ENCODE results near the gene PNRC2. TPM values are rescaled to one million over a fixed set of nuclear protein-coding genes. Genes with fewer than 3 reads are reported as not detected.

Gene PNRC2
- total and polyA plus RNA-seq, 10 of the 15 experiments (the other 5 are each of a cell fraction or from before 2014, with no cell fraction given) = 106 to 205 (median 163) TPM

DNA sequence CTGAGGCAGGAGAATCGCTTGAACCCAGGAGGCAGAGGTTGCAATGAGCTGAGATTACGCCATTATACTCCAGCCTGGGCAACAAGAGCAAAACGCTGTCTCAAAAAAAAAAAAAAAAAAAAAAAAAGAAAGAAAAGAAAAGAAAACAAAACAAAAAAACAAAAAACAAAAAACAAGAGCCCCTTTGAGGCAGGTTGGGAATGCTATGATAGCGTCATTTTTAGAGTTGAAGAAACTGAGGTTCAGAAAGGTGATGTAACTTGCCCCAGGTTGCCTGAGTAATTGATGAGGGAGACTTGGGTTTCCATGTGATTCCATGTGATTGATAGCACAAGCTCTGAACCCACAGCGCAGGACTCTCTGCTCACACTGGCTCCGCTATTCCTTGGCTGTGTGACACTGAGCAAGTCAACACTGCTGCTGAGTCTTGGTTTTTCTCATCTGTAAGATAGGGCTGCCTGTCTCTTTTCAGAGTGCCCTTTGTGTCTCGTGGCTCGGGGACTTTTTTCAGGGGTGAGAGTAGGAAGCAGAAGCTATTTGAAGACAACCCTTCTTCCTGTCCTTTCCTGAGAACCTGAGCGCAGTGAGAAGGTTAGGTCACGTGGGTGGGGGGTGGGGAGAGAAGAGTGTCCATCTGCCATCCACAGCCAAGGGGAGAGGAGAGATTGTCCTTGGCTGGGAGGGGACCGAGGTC lies 48.9 kb upstream of the PNRC2 start (continued):
- TF ChIP-seq, protein P1, sequence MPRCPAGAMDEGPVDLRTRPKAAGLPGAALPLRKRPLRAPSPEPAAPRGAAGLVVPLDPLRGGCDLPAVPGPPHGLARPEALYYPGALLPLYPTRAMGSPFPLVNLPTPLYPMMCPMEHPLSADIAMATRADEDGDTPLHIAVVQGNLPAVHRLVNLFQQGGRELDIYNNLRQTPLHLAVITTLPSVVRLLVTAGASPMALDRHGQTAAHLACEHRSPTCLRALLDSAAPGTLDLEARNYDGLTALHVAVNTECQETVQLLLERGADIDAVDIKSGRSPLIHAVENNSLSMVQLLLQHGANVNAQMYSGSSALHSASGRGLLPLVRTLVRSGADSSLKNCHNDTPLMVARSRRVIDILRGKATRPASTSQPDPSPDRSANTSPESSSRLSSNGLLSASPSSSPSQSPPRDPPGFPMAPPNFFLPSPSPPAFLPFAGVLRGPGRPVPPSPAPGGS (IDR thresholded peaks at IDR 0.05; ENCODE audit: borderline replicate concordance, insufficient read depth, low read depth, low read length, poor library complexity, severe bottlenecking) = peak; percentile 59
- TF ChIP-seq NR2C2 (IDR thresholded peaks at IDR 0.05; ENCODE audit: borderline replicate concordance, control insufficient read depth, insufficient read length, low read depth) = no peak
- TF ChIP-seq, protein P2, sequence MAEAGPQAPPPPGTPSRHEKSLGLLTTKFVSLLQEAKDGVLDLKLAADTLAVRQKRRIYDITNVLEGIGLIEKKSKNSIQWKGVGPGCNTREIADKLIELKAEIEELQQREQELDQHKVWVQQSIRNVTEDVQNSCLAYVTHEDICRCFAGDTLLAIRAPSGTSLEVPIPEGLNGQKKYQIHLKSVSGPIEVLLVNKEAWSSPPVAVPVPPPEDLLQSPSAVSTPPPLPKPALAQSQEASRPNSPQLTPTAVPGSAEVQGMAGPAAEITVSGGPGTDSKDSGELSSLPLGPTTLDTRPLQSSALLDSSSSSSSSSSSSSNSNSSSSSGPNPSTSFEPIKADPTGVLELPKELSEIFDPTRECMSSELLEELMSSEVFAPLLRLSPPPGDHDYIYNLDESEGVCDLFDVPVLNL (IDR thresholded peaks at IDR 0.05; ENCODE audit: low read depth, low read length) = no peak
- peak; percentile 67; the same call in 1 of the 2 replicates for TF ChIP-seq SMAD5 (IDR thresholded peaks at IDR 0.05; ENCODE audit: low read depth)
- TF ChIP-seq TAF1 (IDR thresholded peaks at IDR 0.05; ENCODE audit: borderline replicate concordance, low read depth, low read length) = 0 out of 2 replicates have a peak, but pooled peaks have one; percentile 33

DNA sequence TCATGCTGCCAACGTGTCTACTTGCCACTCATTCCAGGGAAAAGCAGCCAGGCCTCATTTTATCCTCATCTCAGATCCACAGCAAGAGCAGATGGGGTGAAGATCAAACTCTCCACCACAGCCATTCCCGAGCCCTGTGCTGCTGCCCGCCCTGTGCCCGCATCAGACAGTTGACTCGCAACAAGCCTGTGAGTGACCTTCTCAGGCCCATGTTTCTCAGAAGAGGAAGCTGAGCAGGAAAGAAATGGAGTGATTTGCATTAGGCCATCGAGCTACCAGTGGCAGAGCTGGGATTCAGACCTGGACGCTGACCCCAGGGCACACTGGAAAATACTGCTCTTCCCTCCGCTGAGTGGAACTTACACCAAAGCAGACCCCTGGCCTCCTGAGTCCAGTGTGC lies 47.7 kb upstream of the PNRC2 start:
- peak overlapping the region; percentile 88 for H3K9ac ChIP-seq (ENCODE audit: control insufficient read depth, insufficient read depth, low read length)
- intact Hi-C loops (cut with micrococcal nuclease; ENCODE audit: unreplicated experiment) = no loop called here
- peaks cover 58% of the 10 kb centered on the region for H3K79me2 ChIP-seq (ENCODE audit: control insufficient read depth, insufficient read depth, low read length)
- H3K4me2 ChIP-seq (ENCODE audit: control insufficient read depth, insufficient read depth) = peak overlapping the region; percentile 82
- DNase-seq (ENCODE audit: low read depth, low spot score) (no peak), FAIRE-seq (no peak), ATAC-seq (no peak)
- ChIA-PET POLR2A (interaction anchor here (0.5 to 4.3 kb wide), 6 partner anchors 23 to 1458 kb away, joined by 3 to 26 read pairs (median 6); partner anchors contain the start of gene HMGCL), CTCF (interaction anchor here (0.9 to 10.5 kb wide), 9 partner anchors 23 to 140 kb away, joined by 3 to 109 read pairs (median 4); partner anchors contain the start of genes FUCA1 and PITHD1), SMC1A (ENCODE audit: uncharacterized antibody, unreplicated experiment) (interaction anchor here (1.0 to 7.7 kb wide), 7 partner anchors 16 to 220 kb away, joined by 3 to 66 read pairs (median 4); partner anchors contain the start of genes RPL11 and SRSF10), RAD21 (ENCODE audit: unreplicated experiment) (interaction anchor here (0.5 to 5.9 kb wide), 9 partner anchors 13 to 101 kb away, joined by 3 to 54 read pairs (median 4); partner anchors contain the start of genes HMGCL and SRSF10)
- no peaks in the 10 kb centered on the region for H3K27me3 ChIP-seq (replicated peaks in 1 of 2; ENCODE audit: control insufficient read depth in 2 of 2, insufficient read depth in 2 of 2, low read length in 1 of 2)
- 0 out of 2 replicates have a peak overlapping the region, but pooled peaks have one; percentile 10 for H2AFZ ChIP-seq (ENCODE audit: control insufficient read depth, low read depth, low read length)
- no peaks in the 10 kb centered on the region for H3K9me3 ChIP-seq (replicated peaks; ENCODE audit: control insufficient read depth, insufficient read depth, low read length)
- in situ Hi-C loops (cut with MboI) = no loop called here
- 19% methylated on average over 8 of the region's 8 CpGs for WGBS (ENCODE audit: insufficient coverage, insufficient replicate concordance, low lambda C conversion rate, missing lambda C conversion rate)
- peaks cover 59% of the 10 kb centered on the region for H3K4me1 ChIP-seq (ENCODE audit: control insufficient read depth, insufficient read depth, low read length)
- H3K27ac ChIP-seq (ENCODE audit: control insufficient read depth, insufficient read depth) = peak overlapping the region; percentile 98
- peak overlapping the region; percentile 71 for H3K4me3 ChIP-seq
- no TSS peak for BruUV-seq (replicated peaks)
- H3K36me3 ChIP-seq (ENCODE audit: control insufficient read depth in 2 of 2, insufficient read depth in 2 of 2, low read length in 1 of 2) = no peaks in the 10 kb centered on the region
- H4K20me1 ChIP-seq (ENCODE audit: control insufficient read depth, insufficient read depth) = no peaks in the 10 kb centered on the region
- TF ChIP-seq, protein P3, sequence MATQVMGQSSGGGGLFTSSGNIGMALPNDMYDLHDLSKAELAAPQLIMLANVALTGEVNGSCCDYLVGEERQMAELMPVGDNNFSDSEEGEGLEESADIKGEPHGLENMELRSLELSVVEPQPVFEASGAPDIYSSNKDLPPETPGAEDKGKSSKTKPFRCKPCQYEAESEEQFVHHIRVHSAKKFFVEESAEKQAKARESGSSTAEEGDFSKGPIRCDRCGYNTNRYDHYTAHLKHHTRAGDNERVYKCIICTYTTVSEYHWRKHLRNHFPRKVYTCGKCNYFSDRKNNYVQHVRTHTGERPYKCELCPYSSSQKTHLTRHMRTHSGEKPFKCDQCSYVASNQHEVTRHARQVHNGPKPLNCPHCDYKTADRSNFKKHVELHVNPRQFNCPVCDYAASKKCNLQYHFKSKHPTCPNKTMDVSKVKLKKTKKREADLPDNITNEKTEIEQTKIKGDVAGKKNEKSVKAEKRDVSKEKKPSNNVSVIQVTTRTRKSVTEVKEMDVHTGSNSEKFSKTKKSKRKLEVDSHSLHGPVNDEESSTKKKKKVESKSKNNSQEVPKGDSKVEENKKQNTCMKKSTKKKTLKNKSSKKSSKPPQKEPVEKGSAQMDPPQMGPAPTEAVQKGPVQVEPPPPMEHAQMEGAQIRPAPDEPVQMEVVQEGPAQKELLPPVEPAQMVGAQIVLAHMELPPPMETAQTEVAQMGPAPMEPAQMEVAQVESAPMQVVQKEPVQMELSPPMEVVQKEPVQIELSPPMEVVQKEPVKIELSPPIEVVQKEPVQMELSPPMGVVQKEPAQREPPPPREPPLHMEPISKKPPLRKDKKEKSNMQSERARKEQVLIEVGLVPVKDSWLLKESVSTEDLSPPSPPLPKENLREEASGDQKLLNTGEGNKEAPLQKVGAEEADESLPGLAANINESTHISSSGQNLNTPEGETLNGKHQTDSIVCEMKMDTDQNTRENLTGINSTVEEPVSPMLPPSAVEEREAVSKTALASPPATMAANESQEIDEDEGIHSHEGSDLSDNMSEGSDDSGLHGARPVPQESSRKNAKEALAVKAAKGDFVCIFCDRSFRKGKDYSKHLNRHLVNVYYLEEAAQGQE (IDR thresholded peaks at IDR 0.05; ENCODE audit: low read depth, low read length) = no peak
- TF ChIP-seq FOXK2 (IDR thresholded peaks at IDR 0.05) (no peak), NR2F1 (conservative IDR thresholded peaks at IDR 0.05) (no peak), RUNX3 (IDR thresholded peaks at IDR 0.05; ENCODE audit: low read length) (no peak), GABPA (IDR thresholded peaks at IDR 0.05; ENCODE audit: low read depth) (no peak), NFYB (IDR thresholded peaks at IDR 0.05; ENCODE audit: insufficient read depth, low read depth, low read length) (no peak), HDGF (IDR thresholded peaks at IDR 0.05) (no peak), EED (IDR thresholded peaks at IDR 0.05; ENCODE audit: low read depth) (0 out of 2 replicates have a peak, but pooled peaks have one; percentile 30), POLR2A (IDR thresholded peaks at IDR 0.05; ENCODE audit: low read depth, low read length) (peak; percentile 47)
- TF ChIP-seq, protein P4, sequence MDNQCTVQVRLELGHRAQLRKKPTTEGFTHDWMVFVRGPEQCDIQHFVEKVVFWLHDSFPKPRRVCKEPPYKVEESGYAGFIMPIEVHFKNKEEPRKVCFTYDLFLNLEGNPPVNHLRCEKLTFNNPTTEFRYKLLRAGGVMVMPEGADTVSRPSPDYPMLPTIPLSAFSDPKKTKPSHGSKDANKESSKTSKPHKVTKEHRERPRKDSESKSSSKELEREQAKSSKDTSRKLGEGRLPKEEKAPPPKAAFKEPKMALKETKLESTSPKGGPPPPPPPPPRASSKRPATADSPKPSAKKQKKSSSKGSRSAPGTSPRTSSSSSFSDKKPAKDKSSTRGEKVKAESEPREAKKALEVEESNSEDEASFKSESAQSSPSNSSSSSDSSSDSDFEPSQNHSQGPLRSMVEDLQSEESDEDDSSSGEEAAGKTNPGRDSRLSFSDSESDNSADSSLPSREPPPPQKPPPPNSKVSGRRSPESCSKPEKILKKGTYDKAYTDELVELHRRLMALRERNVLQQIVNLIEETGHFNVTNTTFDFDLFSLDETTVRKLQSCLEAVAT (IDR thresholded peaks at IDR 0.05) = peak; percentile 70; the same call in 1 of the 2 replicates
